ENCODE measurements around the gene GLG1. TPM values are rescaled to one million over a fixed set of nuclear protein-coding genes. Genes with fewer than 3 reads are reported as not detected.

Gene GLG1
- 100 to 1,000 TPM; 157 to 165 TPM for total RNA-seq

DNA sequence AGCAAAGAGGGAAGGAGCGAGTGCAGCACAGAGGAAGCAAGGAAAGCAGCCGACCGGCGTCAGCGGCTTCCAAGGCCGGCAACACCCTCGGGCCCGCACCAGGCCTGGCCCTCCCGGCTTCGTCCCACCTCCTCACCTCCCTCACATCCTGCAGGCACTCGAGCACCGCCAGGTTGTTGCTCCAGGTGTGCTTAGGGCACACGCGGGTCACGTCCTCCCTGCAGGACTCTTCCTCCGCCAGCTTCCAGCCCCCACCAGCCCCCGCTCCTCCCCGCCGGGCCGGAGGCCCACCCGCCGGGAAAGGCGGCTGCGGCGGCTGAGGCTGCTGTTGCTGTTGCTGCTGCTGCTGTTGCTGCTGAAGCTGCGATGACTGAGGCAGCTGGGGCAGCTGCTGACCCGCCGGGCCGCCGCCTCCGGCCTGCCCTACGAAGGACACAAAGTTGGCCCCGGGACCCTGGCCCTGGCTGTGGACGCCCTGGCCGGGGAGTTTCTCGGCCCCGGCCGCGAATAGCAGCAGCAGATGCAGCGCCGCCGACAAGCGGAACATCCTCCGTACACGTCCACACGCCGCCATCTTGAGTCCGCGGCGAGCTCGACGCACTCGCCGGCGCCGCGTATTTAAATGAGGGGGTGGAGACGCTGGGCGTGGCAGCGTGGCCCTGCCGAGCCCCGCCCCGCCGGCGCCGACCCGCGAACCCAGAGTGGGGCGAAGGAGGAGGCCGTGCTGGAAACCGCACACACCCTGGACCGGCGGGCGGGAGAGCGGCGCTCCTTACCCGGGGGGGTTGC is at the start of gene GLG1:
Gene GLG1, minus strand, starts transcription at position 594 of the 789 bp plus-strand sequence. Its CDS starts 20 bp downstream, at position 574.

GRCh38 chr16:74420612-74421481 is 186.1 kb downstream of the GLG1 start, which contains the start of gene CLEC18B:
Gene CLEC18B, minus strand, starts transcription at chr16:74421478. Its CDS starts 208 bp downstream, at chr16:74421270.

Other genes with a start within 250 kb of the GLG1 start
- under 1 TPM in 1 of 2 experiments, not detected in 1; 0.82 TPM for gene NPIPB15, start 230.8 kb downstream of the GLG1 start, total RNA-seq
- gene CLEC18B, start 185.6 kb downstream of the GLG1 start, total RNA-seq = under 1 TPM in 1 of 2 experiments, not detected in 1; 0.60 TPM
- 10 to 100 TPM; 81.7 to 84.6 TPM for gene RFWD3, start 59.8 kb upstream of the GLG1 start, total RNA-seq
- 10 to 100 TPM; 24.9 to 25.3 TPM for gene MLKL, start 93.7 kb upstream of the GLG1 start, total RNA-seq
- gene FA2H, start 167.7 kb upstream of the GLG1 start, total RNA-seq = under 1 TPM; 0.13 to 0.34 TPM